Skeletal muscle satellite cell (primary cell): ENCODE data around the gene ENC1.

Experiments
- H3K27me3 ChIP-seq: 2 replicates; pipeline ENCODE4 v1.7.0; 2013; ENCODE audit warnings: low read length; ENCODE audit not compliant: control insufficient read depth, insufficient read depth
- H3K36me3 ChIP-seq: 2 replicates; pipeline ENCODE4 v1.7.0; 2013; ENCODE audit warnings: mild to moderate bottlenecking, control low read depth, low read length; ENCODE audit not compliant: insufficient read depth
- H3K4me1 ChIP-seq: 2 replicates; pipeline ENCODE4 v1.7.0; 2013; ENCODE audit warnings: low read length; ENCODE audit not compliant: control insufficient read depth, insufficient read depth
- H3K4me2 ChIP-seq: 2 replicates; pipeline ENCODE4 v1.7.0; 2013; ENCODE audit warnings: mild to moderate bottlenecking, low read length
- H3K4me3 ChIP-seq: 2 replicates; pipeline ENCODE4 v1.7.0; 2013; ENCODE audit warnings: low read length
- H3K9ac ChIP-seq: 2 replicates; pipeline ENCODE4 v1.7.0; 2013; ENCODE audit warnings: mild to moderate bottlenecking, low read depth, low read length, moderate library complexity
- H3K9me3 ChIP-seq: replicated peaks from 2 replicates; pipeline ENCODE4 v1.7.0; 2013; ENCODE audit warnings: mild to moderate bottlenecking, control low read depth, low read length

Gene ENC1

DNA sequence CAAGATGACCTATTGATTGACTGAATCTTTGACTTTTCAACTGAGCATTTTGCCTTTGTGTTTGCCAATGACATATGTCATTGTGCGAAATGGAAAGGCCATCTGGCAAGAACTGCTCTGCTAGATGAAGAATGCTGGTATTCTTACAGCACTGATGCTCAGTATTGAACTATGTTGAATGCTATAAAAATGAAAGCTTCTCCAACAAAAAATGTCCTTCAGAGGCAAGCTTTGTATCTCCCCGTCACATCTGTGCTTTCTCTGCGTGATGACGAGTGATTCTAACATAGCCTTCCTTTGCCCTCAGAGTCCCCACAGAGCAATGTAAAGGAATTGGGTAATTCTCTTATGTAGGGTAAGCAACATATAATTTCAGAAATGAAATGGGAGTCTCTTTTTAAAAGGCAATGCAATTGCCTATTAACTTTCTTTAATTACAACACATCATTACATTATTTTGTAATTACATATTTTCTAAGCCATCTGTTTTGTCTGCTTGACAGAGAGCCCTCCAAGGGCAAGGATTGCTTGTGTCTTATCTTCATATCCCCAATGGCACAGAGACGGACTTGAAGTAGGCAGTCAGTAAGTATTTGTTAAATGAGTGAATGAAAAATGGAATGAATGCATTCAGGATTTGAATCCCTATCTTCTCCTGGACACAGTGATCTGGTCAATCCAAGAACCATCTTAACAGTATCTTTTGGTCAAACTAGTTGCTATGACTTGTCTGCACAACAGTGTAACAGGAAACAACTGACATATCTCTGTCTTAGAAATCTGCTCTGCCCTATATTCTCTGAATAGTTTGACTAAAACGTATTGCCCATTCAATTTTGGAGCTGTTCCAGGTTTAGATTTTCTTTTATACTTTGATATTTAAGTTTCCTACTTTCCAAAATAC lies 46.1 kb downstream of the ENC1 start:
- no peak overlapping the region for H3K4me3 ChIP-seq
- H3K4me1 ChIP-seq, result peaks cover 6% of the 10 kb centered on the region
- H3K9me3 ChIP-seq, result no peaks in the 10 kb centered on the region
- H3K4me2 ChIP-seq, result no peak overlapping the region
- no peaks in the 10 kb centered on the region for H3K27me3 ChIP-seq
- no peak overlapping the region for H3K9ac ChIP-seq
- H3K36me3 ChIP-seq, result no peaks in the 10 kb centered on the region

DNA sequence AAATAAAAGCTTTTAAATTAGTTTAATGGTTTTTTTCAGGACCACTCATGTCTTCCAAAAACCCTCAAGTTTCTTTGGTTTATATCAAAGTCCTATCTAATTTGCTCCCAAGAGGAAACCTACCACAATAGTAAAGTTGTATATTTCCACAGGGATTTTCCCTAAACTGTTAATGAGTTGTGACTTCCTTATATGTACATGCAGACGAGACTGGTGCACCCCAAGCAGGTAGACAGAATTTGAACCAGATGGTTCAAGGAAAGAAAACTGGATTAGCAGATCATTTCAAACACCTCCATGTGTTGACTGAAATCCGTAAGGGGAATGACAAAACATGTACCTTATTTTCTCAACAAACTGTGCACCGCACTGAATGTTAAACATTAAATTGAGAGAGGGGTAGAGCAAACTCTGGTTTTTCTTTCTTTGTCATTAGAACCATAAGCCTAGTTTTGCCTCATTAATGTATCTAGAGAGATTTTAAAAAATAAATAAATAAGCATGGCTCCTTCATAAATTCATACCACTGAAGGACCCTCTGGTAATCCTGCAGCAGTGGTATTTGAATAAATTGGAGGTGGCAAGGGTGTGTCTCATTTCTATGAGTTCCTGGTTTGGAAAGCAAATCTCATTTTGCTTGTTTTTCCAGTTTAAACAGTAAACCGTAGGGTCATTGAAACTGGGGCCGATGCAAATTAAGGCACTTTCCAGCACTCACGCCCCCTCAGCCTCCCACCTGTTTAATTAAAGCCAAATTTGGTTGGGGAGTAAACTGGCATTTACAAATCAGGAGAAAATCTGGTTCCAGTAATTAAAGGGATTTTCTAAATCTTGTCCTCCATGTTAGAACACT lies 51.1 kb downstream of the ENC1 start:
- Histone ChIP-seq H3K4me2 (no peak overlapping the region), H3K9me3 (no peaks in the 10 kb centered on the region), H3K9ac (no peak overlapping the region), H3K36me3 (no peaks in the 10 kb centered on the region), H3K4me3 (no peak overlapping the region), H3K27me3 (no peaks in the 10 kb centered on the region), H3K4me1 (no peaks in the 10 kb centered on the region)

DNA sequence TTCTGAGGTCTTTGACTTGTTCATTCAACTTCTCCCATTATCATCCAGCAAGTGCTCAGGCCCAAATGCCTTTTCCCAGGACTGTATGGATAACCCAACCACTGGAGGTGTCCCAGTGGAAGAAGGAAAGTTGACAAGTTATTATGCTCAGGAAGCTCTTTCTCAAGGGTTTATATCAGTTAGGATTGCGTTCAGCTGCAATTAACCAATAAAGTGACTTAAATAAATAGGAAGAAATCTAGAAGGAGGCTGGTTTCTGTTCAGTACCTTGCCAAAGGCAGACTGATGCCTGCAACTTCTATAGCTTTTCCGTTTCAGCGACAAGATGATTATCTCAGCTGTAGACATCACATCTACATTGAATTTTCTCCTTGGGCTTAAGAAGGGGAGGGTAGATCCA lies 52.1 kb downstream of the ENC1 start:
- no peak overlapping the region for H3K9ac ChIP-seq
- no peaks in the 10 kb centered on the region for H3K36me3 ChIP-seq
- no peaks in the 10 kb centered on the region for H3K27me3 ChIP-seq
- no peak overlapping the region for H3K4me2 ChIP-seq
- H3K4me3 ChIP-seq, result no peak overlapping the region
- H3K4me1 ChIP-seq, result no peaks in the 10 kb centered on the region
- H3K9me3 ChIP-seq, result no peaks in the 10 kb centered on the region

DNA sequence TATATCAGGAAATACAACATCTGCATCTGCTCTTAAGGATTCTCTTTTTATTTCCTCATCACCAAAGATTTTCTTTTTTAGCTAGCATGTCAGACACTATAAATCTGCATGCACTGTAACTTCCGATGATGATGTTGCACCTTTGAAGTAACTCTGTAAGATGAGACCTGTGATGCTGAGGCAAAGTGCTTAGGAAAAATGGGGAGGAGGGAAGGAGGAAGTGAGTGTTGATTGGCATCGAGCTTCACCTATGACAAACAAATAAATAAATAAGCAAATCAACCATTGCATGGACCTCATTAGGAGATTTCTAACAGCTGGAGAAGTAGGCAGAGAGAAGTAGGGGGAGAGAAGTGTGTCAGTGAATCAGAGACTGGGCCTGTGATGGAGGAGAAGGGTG lies 52.6 kb downstream of the ENC1 start:
- H3K9me3 ChIP-seq, result no peaks in the 10 kb centered on the region
- H3K36me3 ChIP-seq, result no peaks in the 10 kb centered on the region
- no peak overlapping the region for H3K4me2 ChIP-seq
- H3K4me3 ChIP-seq, result no peak overlapping the region
- H3K4me1 ChIP-seq, result no peaks in the 10 kb centered on the region
- no peaks in the 10 kb centered on the region for H3K27me3 ChIP-seq
- H3K9ac ChIP-seq, result no peak overlapping the region

DNA sequence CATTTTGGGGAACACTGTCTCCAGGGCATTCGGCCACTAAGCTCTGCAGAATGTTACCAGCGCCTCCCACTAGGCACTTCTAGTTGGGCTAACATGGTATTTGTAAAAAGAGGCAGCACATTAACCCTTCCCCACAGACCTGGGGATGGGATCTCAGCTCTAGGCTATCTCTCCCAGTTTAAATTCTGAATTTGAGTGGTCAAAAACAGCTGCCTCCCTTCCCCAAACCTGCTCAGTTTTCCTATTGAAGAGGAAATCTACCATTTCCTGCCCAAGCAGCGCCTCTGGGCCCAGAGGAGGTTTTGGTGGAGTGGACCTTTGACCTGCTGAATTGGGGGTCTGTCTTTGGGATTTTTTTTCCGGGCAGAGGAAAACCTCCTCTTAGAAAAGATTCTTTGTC lies 53.2 kb downstream of the ENC1 start:
- no peak overlapping the region for H3K9ac ChIP-seq
- no peak overlapping the region for H3K4me3 ChIP-seq
- no peaks in the 10 kb centered on the region for H3K4me1 ChIP-seq
- H3K9me3 ChIP-seq, result no peaks in the 10 kb centered on the region
- H3K36me3 ChIP-seq, result no peaks in the 10 kb centered on the region
- no peak overlapping the region for H3K4me2 ChIP-seq
- H3K27me3 ChIP-seq, result no peaks in the 10 kb centered on the region

DNA sequence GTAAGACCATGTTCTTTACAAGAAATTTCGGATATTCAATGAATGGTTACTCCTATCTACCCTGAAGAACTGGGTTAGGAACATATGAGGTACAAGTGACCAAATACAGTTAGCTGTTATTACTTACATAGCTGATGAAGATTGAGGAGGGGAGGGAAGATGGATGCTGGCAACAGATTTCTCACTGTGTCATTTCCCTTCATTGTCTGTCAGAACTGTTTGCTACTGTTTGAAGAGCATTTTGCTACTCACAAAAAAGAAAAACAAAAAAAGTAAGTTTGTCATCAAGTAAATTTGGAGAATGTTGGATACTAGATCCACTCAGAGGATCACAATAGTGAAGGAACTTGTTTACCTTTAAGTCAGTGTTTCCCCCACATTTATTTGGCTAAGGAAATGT lies 53.7 kb downstream of the ENC1 start:
- Histone ChIP-seq H3K27me3 (no peaks in the 10 kb centered on the region), H3K4me1 (no peaks in the 10 kb centered on the region), H3K9ac (no peak overlapping the region), H3K9me3 (no peaks in the 10 kb centered on the region), H3K4me3 (no peak overlapping the region), H3K36me3 (no peaks in the 10 kb centered on the region), H3K4me2 (no peak overlapping the region)

DNA sequence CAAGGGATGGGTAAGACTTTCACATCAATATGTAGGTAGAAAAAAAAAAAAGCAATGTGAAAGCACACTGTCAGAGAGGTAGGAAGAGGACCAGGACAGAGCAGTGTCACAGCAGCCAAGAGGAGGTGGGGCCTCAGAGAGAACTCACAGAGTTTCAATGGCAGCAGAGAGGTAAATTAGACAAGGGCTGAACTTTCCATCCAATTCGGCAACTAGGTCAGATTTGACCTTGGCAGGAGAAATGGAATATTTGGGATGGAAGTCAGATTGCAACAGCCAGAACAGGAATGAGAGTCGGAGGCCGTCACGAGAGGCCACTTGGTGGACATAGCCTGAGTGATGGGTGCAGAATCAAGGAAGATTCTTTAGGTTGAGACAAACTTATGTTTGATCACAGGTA lies 57.7 kb downstream of the ENC1 start:
- H3K4me2 ChIP-seq, result no peak overlapping the region
- no peaks in the 10 kb centered on the region for H3K9me3 ChIP-seq
- H3K36me3 ChIP-seq, result no peaks in the 10 kb centered on the region
- no peak overlapping the region for H3K9ac ChIP-seq
- H3K4me1 ChIP-seq, result no peaks in the 10 kb centered on the region
- H3K4me3 ChIP-seq, result no peak overlapping the region
- H3K27me3 ChIP-seq, result no peaks in the 10 kb centered on the region

DNA sequence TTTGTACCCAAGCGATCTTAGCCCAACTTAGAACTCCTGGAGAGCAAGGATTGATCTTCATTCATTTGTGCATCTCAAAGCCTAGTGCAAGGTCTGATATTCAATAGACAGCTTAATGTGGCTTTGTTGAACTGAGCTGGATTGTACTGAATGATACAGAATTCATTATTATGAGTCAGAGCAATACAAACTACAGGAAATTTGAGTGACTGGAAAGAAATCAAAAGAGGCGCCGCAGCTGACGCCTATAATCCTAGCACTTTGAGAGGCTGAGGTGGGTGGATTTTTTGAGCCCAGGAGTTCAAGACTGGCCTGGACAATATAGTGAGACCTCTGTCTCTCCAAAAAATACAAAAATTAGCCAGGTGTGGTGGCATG lies 58.6 kb downstream of the ENC1 start:
- H3K4me2 ChIP-seq, result no peak overlapping the region
- no peak overlapping the region for H3K9ac ChIP-seq
- no peaks in the 10 kb centered on the region for H3K9me3 ChIP-seq
- no peak overlapping the region for H3K4me3 ChIP-seq
- H3K4me1 ChIP-seq, result no peaks in the 10 kb centered on the region
- no peaks in the 10 kb centered on the region for H3K36me3 ChIP-seq
- no peaks in the 10 kb centered on the region for H3K27me3 ChIP-seq

DNA sequence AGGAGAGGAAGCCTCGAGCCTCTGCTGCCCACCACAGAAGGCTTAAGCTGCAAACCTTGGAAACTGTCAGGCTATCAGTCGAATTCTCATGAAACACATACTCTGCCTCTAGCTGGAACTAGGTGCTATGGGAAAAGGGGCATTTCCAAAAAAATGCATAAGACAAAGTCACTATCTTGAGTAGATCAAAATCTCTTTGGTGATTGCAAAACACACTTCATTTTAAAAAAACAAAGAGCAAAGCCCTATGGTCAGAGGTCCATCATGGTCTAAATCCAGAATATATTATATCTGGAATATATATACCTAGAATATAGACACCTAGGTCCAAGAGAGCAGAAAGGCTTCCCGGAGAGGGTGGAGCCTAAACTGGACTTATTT lies 59.8 kb downstream of the ENC1 start:
- Histone ChIP-seq H3K9ac (no peak overlapping the region), H3K4me1 (peaks cover 6% of the 10 kb centered on the region), H3K9me3 (no peaks in the 10 kb centered on the region), H3K4me2 (no peak overlapping the region), H3K27me3 (no peaks in the 10 kb centered on the region), H3K36me3 (no peaks in the 10 kb centered on the region), H3K4me3 (no peak overlapping the region)

DNA sequence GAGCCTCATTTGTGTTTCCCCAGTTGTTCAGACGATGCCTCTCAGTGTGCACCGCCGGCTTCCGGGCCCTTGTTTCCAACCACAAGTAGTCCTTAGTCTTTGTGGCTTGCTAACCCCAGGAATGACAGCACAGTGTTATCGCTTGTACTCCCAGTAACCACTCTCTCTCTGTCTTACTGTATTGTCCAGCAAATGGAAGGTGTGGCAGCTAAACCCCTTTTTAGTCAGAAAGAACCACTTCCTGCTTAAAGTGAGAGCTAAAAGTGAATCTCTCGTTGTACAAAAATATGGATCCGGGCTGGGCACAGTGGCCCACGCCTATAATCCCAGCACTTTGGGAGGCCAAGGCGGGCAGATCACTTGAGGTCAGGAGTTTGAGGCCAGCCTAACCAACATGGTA lies 61.3 kb downstream of the ENC1 start:
- Histone ChIP-seq H3K36me3 (no peaks in the 10 kb centered on the region), H3K9ac (no peak overlapping the region), H3K4me3 (no peak overlapping the region), H3K27me3 (no peaks in the 10 kb centered on the region), H3K4me2 (no peak overlapping the region), H3K9me3 (no peaks in the 10 kb centered on the region), H3K4me1 (peaks cover 12% of the 10 kb centered on the region)

DNA sequence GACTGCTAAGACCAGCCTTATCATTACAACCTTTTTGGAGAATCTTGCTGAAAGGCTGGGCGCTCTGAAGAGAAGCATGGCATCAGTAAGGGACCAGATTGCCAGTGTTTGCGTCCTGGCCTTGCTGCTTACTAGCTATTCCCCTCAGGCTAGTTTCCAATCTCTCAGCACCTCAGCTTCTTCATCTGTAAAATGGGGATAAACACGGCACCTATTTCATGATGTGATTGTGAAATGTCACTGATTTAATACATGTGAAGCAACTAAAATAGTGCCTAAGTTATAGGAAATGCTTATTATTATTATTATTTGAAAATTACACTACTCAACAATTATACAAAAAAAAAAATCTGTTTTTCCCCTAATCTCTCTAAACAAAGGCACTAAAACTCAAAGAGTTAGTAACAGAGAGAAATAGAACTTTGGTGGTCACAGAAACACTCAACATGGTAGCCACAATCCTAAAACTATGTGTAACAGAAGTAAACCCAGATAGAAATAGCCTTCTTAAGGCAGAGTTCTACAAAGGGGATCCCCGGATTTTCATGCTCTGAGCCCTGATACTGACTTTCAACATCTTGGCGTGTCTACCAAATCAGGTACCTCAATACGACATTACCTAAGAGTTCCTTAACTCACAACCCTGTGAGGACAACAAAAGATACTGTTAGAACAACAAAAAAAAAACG lies 62.0 kb downstream of the ENC1 start:
- Histone ChIP-seq H3K27me3 (no peaks in the 10 kb centered on the region), H3K36me3 (no peaks in the 10 kb centered on the region), H3K4me1 (peaks cover 12% of the 10 kb centered on the region), H3K9ac (no peak overlapping the region), H3K9me3 (no peaks in the 10 kb centered on the region), H3K4me2 (no peak overlapping the region), H3K4me3 (no peak overlapping the region)
